ENCODE results near the gene SDK1.

- TF ChIP-seq CTCF (IDR thresholded peaks at IDR 0.05; ENCODE audit: low read depth, low read length, poor library complexity, severe bottlenecking), result no peak
- TF ChIP-seq EZH2phosphoT487 (IDR thresholded peaks at IDR 0.05; ENCODE audit: borderline replicate concordance, low read length), result no peak
Measured at GRCh38 chr7:3540456-3541220, 239.6 kb downstream of the SDK1 start.

Data from DOHH2 (cell line).